HepG2 (cell line): ENCODE data around the gene DOCK2. TPM values are rescaled to one million over a fixed set of nuclear protein-coding genes. Genes with fewer than 3 reads are reported as not detected.

Experiments used
- ATAC-seq: fragments of 200-7000 bp; cut with Tn5 transposase; 3 replicates; pipeline ENCODE4 v1.9.1; 2020; ENCODE audit warnings: mild to moderate bottlenecking, moderate library complexity
- BruUV-seq: library from RNA; stranded (reverse); fragments of 400-500 nt; replicated peaks from 2 replicates; lab custom pipeline; 2021; lab: Mats Ljungman, UMichigan
- CTCF ChIA-PET: fragments of 300-600 bp; formaldehyde crosslinking; extraction: SDS; loops from one replicate; lab custom pipeline; 2021; ENCODE audit warnings: low total read pairs, inconsistent platforms, low intra/inter-chr PET ratio; lab: Yijun Ruan, JAX
- POLR2A ChIA-PET: fragments of 350-600 bp; sonication (Branson Sonifier 250); formaldehyde crosslinking; loops from one replicate; lab custom pipeline; 2020; ENCODE audit warnings: antibody characterized with exemption, inconsistent platforms; lab: Yijun Ruan, JAX
- DNase-seq: peaks from one replicate; pipeline ENCODE4 v3.0.0-alpha.2; 2015; ENCODE audit warnings: low spot score
- FAIRE-seq: peaks from 3 replicates; lab custom pipeline; 2011; peaks lifted over from hg19 to GRCh38; lab: Jason Lieb, UNC
- H2AFZ ChIP-seq: one replicate; pipeline ENCODE4 v1.6.1; 2011; ENCODE audit warnings: low read length, inconsistent platforms
- H3K27ac ChIP-seq: fragments of 300-600 bp; 3 replicates; pipeline ENCODE4 v1.8.0; 2011; ENCODE audit warnings: mixed run types, mild to moderate bottlenecking, mixed read lengths, low read length, inconsistent platforms; ENCODE audit not compliant: insufficient read depth; ENCODE audit errors: extremely low read length
- H3K27me3 ChIP-seq, 2 experiments: fragments of 200-600 bp in 1 of 2; 2 replicates in 1 of 2; 3 replicates in 1 of 2; pipeline versions ENCODE4 v1.6.0 to v1.8.0; 2011; ENCODE audit warnings: low read length in 2 of 2, mild to moderate bottlenecking in 2 of 2, moderate library complexity in 2 of 2, inconsistent platforms in 1 of 2; ENCODE audit not compliant: insufficient read depth in 2 of 2, control insufficient read depth in 1 of 2
- H3K36me3 ChIP-seq, 2 experiments: fragments of 200-600 bp in 1 of 2; replicated peaks in 1 of 2; 2 replicates in 1 of 2; 3 replicates in 1 of 2; pipeline versions ENCODE4 v1.5.1 to v1.8.0; 2011; ENCODE audit warnings: low read length in 2 of 2, inconsistent platforms in 1 of 2; ENCODE audit not compliant: insufficient read depth in 2 of 2, control insufficient read depth in 1 of 2
- H3K4me1 ChIP-seq: 2 replicates; pipeline ENCODE4 v1.5.1; 2012; ENCODE audit warnings: low read length, inconsistent platforms; ENCODE audit not compliant: insufficient read depth
- H3K4me2 ChIP-seq: 2 replicates; pipeline ENCODE4 v1.6.0; 2011; ENCODE audit warnings: low read depth, low read length, inconsistent platforms
- H3K4me3 ChIP-seq, 3 experiments: fragments of 200-600 bp in 1 of 3; sonication (generic), shearing (Covaris generic) in 1 of 3; replicated peaks in 1 of 3; 2 replicates each; pipeline ENCODE4 v1.5.1; 2011 to 2016; ENCODE audit warnings: low read length in 3 of 3, inconsistent platforms in 2 of 3, low read depth in 2 of 3, mild to moderate bottlenecking in 2 of 3, control low read depth in 1 of 3, mixed read lengths in 1 of 3; ENCODE audit not compliant: insufficient read depth in 1 of 3
- H3K79me2 ChIP-seq: one replicate; pipeline ENCODE4 v1.6.1; 2011; ENCODE audit warnings: low read length, inconsistent platforms; ENCODE audit not compliant: insufficient read depth
- H3K9ac ChIP-seq: 2 replicates; pipeline ENCODE4 v1.6.0; 2011; ENCODE audit warnings: mild to moderate bottlenecking, low read depth, low read length, inconsistent platforms; ENCODE audit not compliant: insufficient read depth
- H3K9me3 ChIP-seq: 2 replicates; pipeline ENCODE4 v1.5.1; 2012; ENCODE audit warnings: mild to moderate bottlenecking, low read length
- H4K20me1 ChIP-seq: 2 replicates; pipeline ENCODE4 v1.6.0; 2011; ENCODE audit warnings: inconsistent platforms, mild to moderate bottlenecking, low read length, moderate library complexity; ENCODE audit not compliant: insufficient read depth
- GLMP ChIP-seq: sonication (generic); formaldehyde crosslinking; IDR thresholded peaks from 2 replicates; pipeline ENCODE4 v1.9.0; 2021; ENCODE audit warnings: missing genetic modification reagents, mild to moderate bottlenecking, borderline replicate concordance
- HDAC6 ChIP-seq: fragments of 200-600 bp; sonication (generic); IDR thresholded peaks from 2 replicates; pipeline ENCODE4 v1.7.0; 2017; ENCODE audit warnings: mild to moderate bottlenecking, antibody characterized with exemption, low read length, low read depth
- HOXA9 ChIP-seq: sonication (generic); formaldehyde crosslinking; IDR thresholded peaks from 2 replicates; pipeline ENCODE4 v1.8.1; 2022; ENCODE audit warnings: missing genetic modification reagents, mild to moderate bottlenecking, moderate library complexity, borderline replicate concordance
- KLF12 ChIP-seq: sonication (generic); formaldehyde crosslinking; IDR thresholded peaks from 2 replicates; pipeline ENCODE4 v1.4.0; 2020; ENCODE audit warnings: missing genetic modification reagents, borderline replicate concordance
- MTA1 ChIP-seq: sonication (generic); formaldehyde crosslinking; IDR thresholded peaks from 2 replicates; pipeline ENCODE4 v1.4.0; 2020; ENCODE audit warnings: missing genetic modification reagents, mild to moderate bottlenecking, borderline replicate concordance
- MYC ChIP-seq: sonication (generic); formaldehyde crosslinking; IDR thresholded peaks from 2 replicates; pipeline ENCODE4 v1.9.0; 2021; ENCODE audit warnings: missing genetic modification reagents, borderline replicate concordance
- NR2C2 ChIP-seq: sonication (generic); formaldehyde crosslinking; IDR thresholded peaks from 2 replicates; pipeline ENCODE4 v1.4.0; 2020; ENCODE audit warnings: missing genetic modification reagents, mild to moderate bottlenecking, moderate library complexity, borderline replicate concordance
- RBM22 ChIP-seq: fragments of 200-400 bp; formaldehyde crosslinking; optimal IDR thresholded peaks from 2 replicates; pipeline ENCODE3; 2017; ENCODE audit warnings: mild to moderate bottlenecking, low read length, moderate library complexity
- STAT6 ChIP-seq: sonication (generic); formaldehyde crosslinking; IDR thresholded peaks from 2 replicates; pipeline ENCODE4 v1.4.0; 2020; ENCODE audit warnings: missing genetic modification reagents, mild to moderate bottlenecking, borderline replicate concordance
- TBP ChIP-seq: sonication (generic); formaldehyde crosslinking; IDR thresholded peaks from 2 replicates; pipeline ENCODE4 v1.5.0; 2020; ENCODE audit warnings: missing genetic modification reagents
- TEF ChIP-seq: sonication (generic); formaldehyde crosslinking; IDR thresholded peaks from 2 replicates; pipeline ENCODE4 v1.5.0; 2020; ENCODE audit warnings: missing genetic modification reagents
- ZNF207 ChIP-seq: fragments of 450-650 bp; IDR thresholded peaks from 2 replicates; pipeline ENCODE4 v1.6.1; 2016; ENCODE audit warnings: antibody characterized with exemption, borderline replicate concordance
- ZNF263 ChIP-seq: sonication (generic); formaldehyde crosslinking; IDR thresholded peaks from 2 replicates; pipeline ENCODE4 v1.4.0; 2020; ENCODE audit warnings: missing genetic modification reagents
- ZNF552 ChIP-seq: sonication (generic); formaldehyde crosslinking; IDR thresholded peaks from 2 replicates; pipeline ENCODE4 v1.9.0; 2022; ENCODE audit warnings: missing genetic modification reagents, mild to moderate bottlenecking, borderline replicate concordance
- ZNF652 ChIP-seq: IDR thresholded peaks from 2 replicates; pipeline ENCODE4 v1.6.1; 2016; ENCODE audit warnings: low read depth, borderline replicate concordance
- ZNF879 ChIP-seq: sonication (generic); formaldehyde crosslinking; IDR thresholded peaks from 2 replicates; pipeline ENCODE4 v1.8.1; 2023; ENCODE audit warnings: missing genetic modification reagents
- WGBS: methylation state at CpG from one replicate; pipeline ENCODE4 v1.1.6; 2017; ENCODE audit warnings: low lambda C conversion rate; 5-methylcytosine and 5-hydroxymethylcytosine counted together
- in situ Hi-C: cut with HindIII; loops from 2 replicates; pipeline ENCODE4 v1.10.0; 2017; ENCODE audit warnings: low pct_unique_long_range_greater_than_20kb; ENCODE audit not compliant: extremely low pct_ligation_motif_present
- intact Hi-C: fragments of 100-400 bp; cut with micrococcal nuclease; formaldehyde crosslinking; loops from one replicate; pipeline ENCODE4 v1.10.0; 2022; ENCODE audit not compliant: unreplicated experiment
- polyA plus RNA-seq, 8 experiments: library from polyadenylated mRNA; depleted of rRNA in 3 of 8; stranded (reverse) in 7 of 8; unstranded in 1 of 8; fragments of >200 nt; fragmentation: Illumina TruSeq in 4 of 8; extraction: Trizol in 4 of 8; gene quantifications; 2 replicates each; pipeline versions ENCODE4 v1.2.1 to v1.2.3, GENCODE V29; 2011 to 2016; ENCODE audit warnings: low read depth in 4 of 8, missing spikeins in 1 of 8, mixed read lengths in 1 of 8; ENCODE audit not compliant: insufficient read depth in 1 of 8
- total RNA-seq, 5 experiments: library from RNA; depleted of rRNA; stranded (reverse); fragments of >200 nt; fragmentation: Illumina TruSeq; extraction: Trizol; gene quantifications; 2 replicates each; pipeline ENCODE4 v1.2.3, GENCODE V29; 2016; ENCODE audit warnings: low read depth in 1 of 5

The DOCK2 gene
- total and polyA plus RNA-seq, 2 of the 13 experiments (the other 11 are each of a cell fraction or from before 2014, with no cell fraction given) = not detected

GRCh38 chr5:169988206-169988605, 351.1 kb downstream of the DOCK2 start (continued):
- no peak for TF ChIP-seq NR2C2
- TF ChIP-seq ZNF207 = no peak
- TF ChIP-seq MYC (CRISPR knock-in tag) = no peak

- no peaks in the 10 kb centered on the region for H3K9me3 ChIP-seq
- WGBS = 4% methylated on average over 1 of the region's 1 CpG
- no TSS peak for BruUV-seq
- ChIA-PET CTCF (no interaction called here), POLR2A (no interaction called here)
- DNase-seq = no peak
- H3K27me3 ChIP-seq = peaks cover 0 to 3% of the 10 kb centered on the region in 2 experiments; a peak in 1 of 5 replicates
- no peaks in the 10 kb centered on the region for H3K79me2 ChIP-seq
- no peak overlapping the region for H3K27ac ChIP-seq
- intact Hi-C loops (no loop called here), in situ Hi-C loops (no loop called here)
- no peaks in the 10 kb centered on the region for H3K36me3 ChIP-seq
- H3K4me2 ChIP-seq = no peak overlapping the region
- no peak for FAIRE-seq
- H3K4me3 ChIP-seq = no peak overlapping the region
- no peaks in the 10 kb centered on the region for H4K20me1 ChIP-seq
- no peaks in the 10 kb centered on the region for H3K4me1 ChIP-seq
- ATAC-seq = no peak
- no peak overlapping the region for H2AFZ ChIP-seq
- H3K9ac ChIP-seq = no peak overlapping the region
- TF ChIP-seq HOXA9 (no peak), ZNF652 (no peak), RBM22 (no peak), ZNF263 (CRISPR knock-in tag) (no peak), TEF (CRISPR knock-in tag) (no peak), MTA1 (CRISPR knock-in tag) (no peak), GLMP (CRISPR knock-in tag) (no peak), HDAC6 (no peak), STAT6 (CRISPR knock-in tag) (no peak), ZNF879 (CRISPR knock-in tag) (no peak), TBP (CRISPR knock-in tag) (no peak), KLF12 (no peak), ZNF552 (CRISPR knock-in tag) (no peak)
Measured at GRCh38 chr5:169988947-169989346, 351.9 kb downstream of the DOCK2 start.
